ENCODE measurements around the gene RALGPS1.

GRCh38 chr9:126957687-126958053 is 43.1 kb downstream of the RALGPS1 start:
- no peak for TF ChIP-seq CTCF (conservative IDR thresholded peaks at IDR 0.05; ENCODE audit: low read length)
- no peak for TF ChIP-seq EZH2phosphoT487 (IDR thresholded peaks at IDR 0.05; ENCODE audit: borderline replicate concordance, low read depth, low read length)

Data from OCI-LY7 (cell line).